Neuronal stem cell (in vitro differentiated cells): Measurements from ENCODE around the gene ING5.

ENCODE experiments used
- DNase-seq: peaks from one replicate; pipeline ENCODE4 v3.0.0-alpha.2; 2013; ENCODE audit warnings: low spot score
- H2AFZ ChIP-seq: one replicate; pipeline ENCODE4 v1.6.1; 2013; ENCODE audit warnings: mild to moderate bottlenecking, low read length, inconsistent platforms
- H2AK5ac ChIP-seq: 2 replicates; pipeline ENCODE4 v1.6.1; 2013; ENCODE audit warnings: low read depth, mild to moderate bottlenecking, inconsistent platforms, low read length, moderate library complexity, mixed read lengths
- H2BK120ac ChIP-seq: 2 replicates; pipeline ENCODE4 v1.6.1; 2013; ENCODE audit warnings: low read depth, mild to moderate bottlenecking, inconsistent platforms, low read length, moderate library complexity, mixed read lengths
- H2BK12ac ChIP-seq: one replicate; pipeline ENCODE4 v1.6.1; 2013; ENCODE audit warnings: low read length, inconsistent platforms
- H2BK15ac ChIP-seq: 2 replicates; pipeline ENCODE4 v1.6.1; 2013; ENCODE audit warnings: mild to moderate bottlenecking, low read length, inconsistent platforms, mixed read lengths
- H2BK5ac ChIP-seq: one replicate; pipeline ENCODE4 v1.6.1; 2013; ENCODE audit warnings: inconsistent platforms, mild to moderate bottlenecking, low read length, moderate library complexity
- H3K14ac ChIP-seq: one replicate; pipeline ENCODE4 v1.6.1; 2013; ENCODE audit warnings: low read length, inconsistent platforms
- H3K18ac ChIP-seq: 2 replicates; pipeline ENCODE4 v1.6.1; 2013; ENCODE audit warnings: low read length, inconsistent platforms
- H3K23ac ChIP-seq: 2 replicates; pipeline ENCODE4 v1.6.1; 2013; ENCODE audit warnings: low read depth, mild to moderate bottlenecking, mixed read lengths, low read length, inconsistent platforms; ENCODE audit not compliant: poor library complexity
- H3K27ac ChIP-seq: replicated peaks from 3 replicates; pipeline ENCODE4 v1.5.1; 2013; ENCODE audit warnings: low read length, inconsistent platforms
- H3K27me3 ChIP-seq, 3 experiments: 2 replicates each; pipeline ENCODE4 v1.6.1; 2013; ENCODE audit warnings: low read length in 3 of 3, mild to moderate bottlenecking in 2 of 3, inconsistent platforms in 1 of 3, low read depth in 1 of 3, mixed read lengths in 1 of 3, moderate library complexity in 1 of 3; ENCODE audit not compliant: control insufficient read depth in 3 of 3, insufficient read depth in 3 of 3
- H3K36me3 ChIP-seq, 2 donors: replicated peaks in 1 of 2; 2 replicates each; pipeline ENCODE4 v1.6.1; 2013; ENCODE audit warnings: low read length in 2 of 2; ENCODE audit not compliant: control insufficient read depth in 2 of 2, insufficient read depth in 2 of 2
- H3K4ac ChIP-seq: 2 replicates; pipeline ENCODE4 v1.6.1; 2013; ENCODE audit warnings: inconsistent platforms, mild to moderate bottlenecking, low read length, moderate library complexity
- H3K4me1 ChIP-seq, 2 donors: 1 replicate in 1 of 2; 2 replicates in 1 of 2; pipeline ENCODE4 v1.6.1; 2013; ENCODE audit warnings: low read length in 2 of 2, low read depth in 1 of 2; ENCODE audit not compliant: control insufficient read depth in 2 of 2, insufficient read depth in 1 of 2
- H3K4me2 ChIP-seq: one replicate; pipeline ENCODE4 v1.6.1; 2013; ENCODE audit warnings: mild to moderate bottlenecking, low read length, inconsistent platforms; ENCODE audit not compliant: insufficient read depth, poor library complexity, severe bottlenecking
- H3K4me3 ChIP-seq, 2 donors: 2 replicates each; pipeline ENCODE4 v1.5.1; 2013; ENCODE audit warnings: low read length in 2 of 2, mild to moderate bottlenecking in 2 of 2, inconsistent platforms in 1 of 2, moderate library complexity in 1 of 2
- H3K79me1 ChIP-seq: one replicate; pipeline ENCODE4 v1.6.1; 2013; ENCODE audit warnings: low read depth, mild to moderate bottlenecking, inconsistent platforms, low read length, moderate library complexity
- H3K9ac ChIP-seq: one replicate; pipeline ENCODE4 v1.6.1; 2013; ENCODE audit warnings: mild to moderate bottlenecking, low read depth, low read length, inconsistent platforms; ENCODE audit not compliant: poor library complexity
- H3K9me3 ChIP-seq, 2 donors: replicated peaks in 1 of 2; 2 replicates each; pipeline versions ENCODE3 to v1.6.1; 2013; ENCODE audit warnings: low read length in 2 of 2, mild to moderate bottlenecking in 2 of 2, inconsistent platforms in 1 of 2, low read depth in 1 of 2, mixed read lengths in 1 of 2, moderate library complexity in 1 of 2; ENCODE audit not compliant: control insufficient read depth in 2 of 2, insufficient read depth in 1 of 2
- H4K8ac ChIP-seq: one replicate; pipeline ENCODE4 v1.6.1; 2013; ENCODE audit warnings: low read depth, mild to moderate bottlenecking, inconsistent platforms, low read length, moderate library complexity
- H4K91ac ChIP-seq: one replicate; pipeline ENCODE4 v1.6.1; 2013; ENCODE audit warnings: low read length, low read depth, mild to moderate bottlenecking, inconsistent platforms; ENCODE audit not compliant: poor library complexity
- WGBS, 2 donors: extraction: QIAGEN DNeasy Blood & Tissue Kit; methylation state at CpG; one replicate each; pipeline ENCODE4 v1.1.7; 2013; ENCODE audit warnings: missing lambda C conversion rate in 2 of 2, mixed read lengths in 1 of 2; ENCODE audit not compliant: insufficient read length in 2 of 2, insufficient replicate concordance in 1 of 2; ENCODE audit errors: extremely low coverage in 2 of 2; 5-methylcytosine and 5-hydroxymethylcytosine counted together

Gene ING5

GRCh38 chr2:241772063-241772499, 70.2 kb downstream of the ING5 start:
- Histone ChIP-seq H3K27me3 (no peaks in the 10 kb centered on the region), H3K9ac (no peak overlapping the region), H3K27ac (peak overlapping the region; percentile 72), H2BK12ac (peak overlapping the region; percentile 46), H3K23ac (no peak overlapping the region), H2BK5ac (peak overlapping the region; percentile 96), H3K18ac (peak overlapping the region; percentile 92), H3K4me3 (no peak overlapping the region), H4K8ac (no peak overlapping the region), H4K91ac (no peak overlapping the region), H3K4me1 (peaks cover 16 to 22% of the 10 kb centered on the region in 2 donors), H3K14ac (no peak overlapping the region), H3K79me1 (peaks cover 2% of the 10 kb centered on the region), H2BK15ac (no peak overlapping the region), H3K9me3 (no peaks in the 10 kb centered on the region), H3K36me3 (no peaks in the 10 kb centered on the region), H2BK120ac (no peak overlapping the region), H2AK5ac (peak overlapping the region; percentile 86), H3K4me2 (no peak overlapping the region), H3K4ac (no peak overlapping the region), H2AFZ (peak overlapping the region; percentile 65)
- WGBS, 2 donors = no CpG with 5 or more reads among the region's 9 CpGs
- no peak for DNase-seq

GRCh38 chr2:241773511-241774418, 71.9 kb downstream of the ING5 start:
- DNase-seq = no peak
- H3K27me3 ChIP-seq = no peaks in the 10 kb centered on the region
- H3K36me3 ChIP-seq = no peaks in the 10 kb centered on the region
- peak overlapping the region; percentile 65 for H3K23ac ChIP-seq
- no peaks in the 10 kb centered on the region for H3K9me3 ChIP-seq
- H3K4me2 ChIP-seq = no peak overlapping the region
- H3K14ac ChIP-seq = peak overlapping the region; percentile 56
- H2AFZ ChIP-seq = no peak overlapping the region
- H3K4me3 ChIP-seq = no peak overlapping the region
- H3K4me1 ChIP-seq = peaks cover 16 to 22% of the 10 kb centered on the region in 2 donors
- peak overlapping the region; percentile 87 for H3K18ac ChIP-seq
- H2BK12ac ChIP-seq = peak overlapping the region; percentile 22
- H3K9ac ChIP-seq = peak overlapping the region; percentile 70
- no peak overlapping the region for H3K27ac ChIP-seq
- H4K91ac ChIP-seq = no peak overlapping the region
- H4K8ac ChIP-seq = no peak overlapping the region
- H2BK15ac ChIP-seq = peak overlapping the region; percentile 98
- no CpG with 5 or more reads among the region's 29 CpGs for WGBS, 2 donors
- peak overlapping the region; percentile 91 for H2AK5ac ChIP-seq
- H3K79me1 ChIP-seq = peaks cover 2% of the 10 kb centered on the region
- no peak overlapping the region for H3K4ac ChIP-seq
- H2BK120ac ChIP-seq = peak overlapping the region; percentile 72
- H2BK5ac ChIP-seq = no peak overlapping the region

DNA sequence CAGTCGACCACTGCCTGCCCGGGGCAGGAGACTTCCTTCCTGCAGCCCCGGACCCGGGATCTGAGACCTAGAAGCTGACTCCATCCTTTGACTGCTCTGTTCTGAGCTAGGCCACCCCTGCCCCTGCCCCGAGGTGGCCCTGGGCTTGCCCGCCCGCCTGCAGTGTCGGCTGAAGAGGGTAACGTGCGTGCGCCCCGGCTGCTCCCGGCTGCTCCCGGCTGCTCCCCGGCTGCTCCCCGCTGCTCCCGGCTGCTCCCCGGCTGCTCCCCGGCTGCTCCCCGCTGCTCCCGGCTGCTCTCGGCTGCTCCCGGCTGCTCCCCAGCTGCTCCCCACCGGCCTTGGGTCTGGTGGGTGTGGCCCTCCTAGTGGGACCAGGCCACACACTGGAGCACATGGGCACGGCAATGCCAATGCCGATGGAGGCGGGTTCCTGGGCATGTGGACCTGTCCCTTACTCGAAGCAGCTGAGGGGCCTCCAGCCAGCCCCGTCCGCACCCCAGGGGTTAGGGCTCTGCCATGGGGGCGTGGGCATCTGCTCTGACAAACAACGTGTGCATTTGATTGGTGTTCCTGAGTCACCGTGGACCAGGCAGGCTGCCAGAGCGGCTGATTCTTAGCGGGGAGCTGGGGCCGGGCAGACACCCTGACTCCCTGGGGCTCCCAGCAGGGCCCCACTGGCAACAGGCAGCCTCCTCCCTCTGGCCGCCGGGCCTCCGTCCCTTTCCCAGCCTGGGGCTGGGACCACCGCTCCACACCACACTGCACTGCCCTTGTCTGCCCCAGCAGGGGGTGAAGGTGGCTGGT, 72.8 kb downstream of the ING5 start:
- peak overlapping the region; percentile 85 for H3K23ac ChIP-seq
- H2AFZ ChIP-seq = no peak overlapping the region
- peak overlapping the region; percentile 92 for H3K18ac ChIP-seq
- no peaks in the 10 kb centered on the region for H3K36me3 ChIP-seq
- no peaks in the 10 kb centered on the region for H3K9me3 ChIP-seq
- H3K79me1 ChIP-seq = peaks cover 2% of the 10 kb centered on the region
- peak overlapping the region; percentile 44 for H3K9ac ChIP-seq
- H4K91ac ChIP-seq = no peak overlapping the region
- H3K4me2 ChIP-seq = no peak overlapping the region
- no peaks in the 10 kb centered on the region for H3K27me3 ChIP-seq
- peak overlapping the region; percentile 66 for H3K4ac ChIP-seq
- no CpG with 5 or more reads among the region's 40 CpGs for WGBS, 2 donors
- no peak overlapping the region for H3K4me3 ChIP-seq
- DNase-seq = no peak
- no peak overlapping the region for H2BK12ac ChIP-seq
- peak overlapping the region; percentile 66 for H2BK5ac ChIP-seq
- peak overlapping the region; percentile 98 for H2BK15ac ChIP-seq
- H3K27ac ChIP-seq = no peak overlapping the region
- peak overlapping the region; percentile 91 for H2AK5ac ChIP-seq
- H4K8ac ChIP-seq = no peak overlapping the region
- H3K4me1 ChIP-seq = peaks cover 16 to 22% of the 10 kb centered on the region in 2 donors
- peak overlapping the region; percentile 72 for H2BK120ac ChIP-seq
- peak overlapping the region; percentile 47 for H3K14ac ChIP-seq
